ENCODE results near the gene ZIC2.

Gene ZIC2

DNA sequence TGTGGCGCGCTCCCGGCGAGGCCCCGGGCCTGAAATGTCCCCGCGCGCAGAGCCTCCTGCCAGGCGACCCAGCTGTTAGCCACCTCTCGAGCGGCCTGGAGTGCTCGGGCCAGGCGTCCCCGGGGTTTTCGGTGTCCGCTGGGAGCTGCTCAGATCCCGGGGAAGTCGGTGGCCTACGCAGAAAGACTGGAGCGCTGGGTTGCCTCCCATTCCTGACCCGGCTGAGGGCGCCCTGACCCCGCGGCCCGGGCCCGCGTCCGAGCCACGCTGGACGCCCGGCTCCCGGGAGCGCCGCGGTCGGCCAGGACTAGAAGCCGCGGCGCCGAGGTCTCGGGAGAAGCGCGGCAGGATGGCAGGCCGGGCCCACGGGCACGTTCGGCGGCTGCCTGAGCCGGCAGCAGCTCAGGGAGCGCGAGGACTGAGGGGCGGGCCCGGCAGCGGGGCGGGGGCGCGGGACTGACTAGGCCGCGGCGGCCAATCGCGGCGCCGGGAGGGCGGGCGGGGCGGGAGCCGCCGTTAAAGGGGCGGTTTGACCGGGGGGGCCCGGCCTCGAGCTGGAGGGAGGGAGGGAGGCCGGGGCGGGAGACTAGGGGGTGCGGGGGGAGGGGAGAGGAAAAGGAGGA is 1.3 kb upstream of the ZIC2 start:
- H2AFZ ChIP-seq (ENCODE audit: low read depth, low read length) = no peak overlapping the region; the same call in 1 of the 2 replicates
- no peaks in the 10 kb centered on the region for H4K20me1 ChIP-seq (ENCODE audit: insufficient read depth, low read length)
- TF ChIP-seq EZH2phosphoT487 (IDR thresholded peaks at IDR 0.05; ENCODE audit: low read depth) = no peak
- TF ChIP-seq, protein P1, sequence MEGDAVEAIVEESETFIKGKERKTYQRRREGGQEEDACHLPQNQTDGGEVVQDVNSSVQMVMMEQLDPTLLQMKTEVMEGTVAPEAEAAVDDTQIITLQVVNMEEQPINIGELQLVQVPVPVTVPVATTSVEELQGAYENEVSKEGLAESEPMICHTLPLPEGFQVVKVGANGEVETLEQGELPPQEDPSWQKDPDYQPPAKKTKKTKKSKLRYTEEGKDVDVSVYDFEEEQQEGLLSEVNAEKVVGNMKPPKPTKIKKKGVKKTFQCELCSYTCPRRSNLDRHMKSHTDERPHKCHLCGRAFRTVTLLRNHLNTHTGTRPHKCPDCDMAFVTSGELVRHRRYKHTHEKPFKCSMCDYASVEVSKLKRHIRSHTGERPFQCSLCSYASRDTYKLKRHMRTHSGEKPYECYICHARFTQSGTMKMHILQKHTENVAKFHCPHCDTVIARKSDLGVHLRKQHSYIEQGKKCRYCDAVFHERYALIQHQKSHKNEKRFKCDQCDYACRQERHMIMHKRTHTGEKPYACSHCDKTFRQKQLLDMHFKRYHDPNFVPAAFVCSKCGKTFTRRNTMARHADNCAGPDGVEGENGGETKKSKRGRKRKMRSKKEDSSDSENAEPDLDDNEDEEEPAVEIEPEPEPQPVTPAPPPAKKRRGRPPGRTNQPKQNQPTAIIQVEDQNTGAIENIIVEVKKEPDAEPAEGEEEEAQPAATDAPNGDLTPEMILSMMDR (IDR thresholded peaks at IDR 0.05; ENCODE audit: low read depth, low read length) = no peak
- peak overlapping the region; percentile 92 for H3K4me3 ChIP-seq (ENCODE audit: low read length)
- peak overlapping the region; percentile 72 for H3K4me2 ChIP-seq (ENCODE audit: low read length)
- peak overlapping the region; percentile 71; the same call in 1 of the 2 replicates for H3K9ac ChIP-seq (ENCODE audit: low read length)
- H3K79me2 ChIP-seq (ENCODE audit: low read length) = peaks cover 19% of the 10 kb centered on the region
- no peaks in the 10 kb centered on the region for H3K36me3 ChIP-seq (replicated peaks; ENCODE audit: low read depth, low read length)
- H3K27me3 ChIP-seq (ENCODE audit: low read depth, low read length) = 0 out of 2 replicates have a peak, but pooled peaks cover 4% of the 10 kb centered on the region
- no peak overlapping the region for H3K27ac ChIP-seq (ENCODE audit: low read length)
- 0 out of 2 replicates have a peak, but pooled peaks cover 4% of the 10 kb centered on the region for H3K4me1 ChIP-seq (ENCODE audit: low read length)
- H3K9me3 ChIP-seq (ENCODE audit: insufficient read depth, low read length) = no peaks in the 10 kb centered on the region

DNA sequence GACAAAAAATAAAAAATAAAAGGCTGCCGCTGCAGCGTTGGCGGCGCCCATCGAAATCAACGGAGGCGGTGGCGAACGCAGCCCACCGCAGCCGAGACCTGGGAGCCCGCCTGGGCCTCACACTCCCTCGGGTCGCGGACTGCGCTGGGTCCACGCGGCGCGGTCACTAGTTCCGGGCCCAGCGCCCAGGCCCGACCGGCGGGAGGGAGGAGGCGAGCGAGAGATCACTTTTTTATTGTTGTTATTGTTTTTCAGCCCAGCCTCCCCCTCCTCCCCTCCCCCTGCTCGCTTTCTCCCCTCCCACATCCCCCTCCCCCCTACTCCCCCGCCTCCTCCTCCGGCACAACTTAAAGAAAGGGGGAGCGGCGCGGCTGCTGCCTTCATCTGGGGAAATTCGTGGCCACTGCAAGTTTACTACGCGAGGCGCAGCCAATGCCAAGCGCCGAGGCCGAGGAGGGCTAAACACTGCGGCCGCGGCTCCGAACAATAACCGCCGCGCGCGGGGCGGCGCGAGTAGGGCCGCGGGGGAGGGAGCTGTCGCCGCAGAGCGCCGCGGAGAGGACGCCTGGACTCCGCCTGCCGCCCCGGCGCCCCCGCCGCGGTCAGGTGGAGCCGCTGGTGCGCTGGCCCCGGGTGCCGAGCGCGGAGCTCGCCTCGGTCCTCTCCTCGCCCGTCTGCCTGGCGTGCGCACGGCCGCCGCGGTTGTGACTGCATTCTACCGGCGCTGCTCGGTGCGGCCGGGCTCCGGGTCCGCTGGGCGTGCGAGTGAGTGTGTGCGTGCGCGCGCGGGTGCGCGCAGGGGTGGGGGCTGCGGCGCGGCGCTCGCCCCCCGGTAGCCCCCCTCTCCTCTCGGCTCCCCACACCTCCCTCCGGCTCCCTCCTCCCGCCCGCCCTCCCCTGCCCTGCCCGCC is 505 bp upstream of the ZIC2 start:
- Histone ChIP-seq H3K27ac (ENCODE audit: low read length) (peak overlapping the region; percentile 64), H3K4me2 (ENCODE audit: low read length) (peak overlapping the region; percentile 54), H3K27me3 (ENCODE audit: low read depth, low read length) (0 out of 2 replicates have a peak, but pooled peaks cover 4% of the 10 kb centered on the region)

DNA sequence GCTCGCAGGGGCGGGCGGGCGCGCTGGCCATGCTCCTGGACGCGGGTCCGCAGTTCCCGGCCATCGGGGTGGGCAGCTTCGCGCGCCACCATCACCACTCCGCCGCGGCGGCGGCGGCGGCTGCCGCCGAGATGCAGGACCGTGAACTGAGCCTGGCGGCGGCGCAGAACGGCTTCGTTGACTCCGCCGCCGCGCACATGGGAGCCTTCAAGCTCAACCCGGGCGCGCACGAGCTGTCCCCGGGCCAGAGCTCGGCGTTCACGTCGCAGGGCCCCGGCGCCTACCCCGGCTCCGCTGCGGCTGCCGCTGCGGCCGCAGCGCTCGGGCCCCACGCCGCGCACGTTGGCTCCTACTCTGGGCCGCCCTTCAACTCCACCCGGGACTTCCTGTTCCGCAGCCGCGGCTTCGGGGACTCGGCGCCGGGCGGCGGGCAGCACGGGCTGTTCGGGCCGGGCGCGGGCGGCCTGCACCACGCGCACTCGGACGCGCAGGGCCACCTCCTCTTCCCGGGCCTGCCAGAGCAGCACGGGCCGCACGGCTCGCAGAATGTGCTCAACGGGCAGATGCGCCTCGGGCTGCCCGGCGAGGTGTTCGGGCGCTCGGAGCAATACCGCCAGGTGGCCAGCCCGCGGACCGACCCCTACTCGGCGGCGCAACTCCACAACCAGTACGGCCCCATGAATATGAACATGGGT is 599 bp downstream of the ZIC2 start:
- H3K9me3 ChIP-seq (ENCODE audit: insufficient read depth, low read length) = no peaks in the 10 kb centered on the region
- TF ChIP-seq EZH2phosphoT487 (IDR thresholded peaks at IDR 0.05; ENCODE audit: low read depth) = no peak
- TF ChIP-seq, protein P1 (IDR thresholded peaks at IDR 0.05; ENCODE audit: low read depth, low read length) = no peak
- H3K4me2 ChIP-seq (ENCODE audit: low read length) = peak overlapping the region; percentile 57
- peaks cover 19% of the 10 kb centered on the region for H3K79me2 ChIP-seq (ENCODE audit: low read length)
- H4K20me1 ChIP-seq (ENCODE audit: insufficient read depth, low read length) = no peaks in the 10 kb centered on the region
- H3K4me3 ChIP-seq (ENCODE audit: low read length) = peak overlapping the region; percentile 92
- no peak overlapping the region for H2AFZ ChIP-seq (ENCODE audit: low read depth, low read length)
- H3K36me3 ChIP-seq (replicated peaks; ENCODE audit: low read depth, low read length) = no peaks in the 10 kb centered on the region
- H3K27me3 ChIP-seq (ENCODE audit: low read depth, low read length) = 0 out of 2 replicates have a peak, but pooled peaks cover 4% of the 10 kb centered on the region
- H3K27ac ChIP-seq (ENCODE audit: low read length) = 0 out of 2 replicates have a peak overlapping the region, but pooled peaks have one; percentile 12
- H3K4me1 ChIP-seq (ENCODE audit: low read length) = peaks cover 7% of the 10 kb centered on the region; the same call in 1 of the 2 replicates
- peak overlapping the region; percentile 62 for H3K9ac ChIP-seq (ENCODE audit: low read length)

More for the DNA sequence above, 505 bp upstream of the ZIC2 start:
- Histone ChIP-seq H3K79me2 (ENCODE audit: low read length) (peaks cover 19% of the 10 kb centered on the region), H2AFZ (ENCODE audit: low read depth, low read length) (peak overlapping the region; percentile 35; the same call in 1 of the 2 replicates), H3K9me3 (ENCODE audit: insufficient read depth, low read length) (no peaks in the 10 kb centered on the region), H4K20me1 (ENCODE audit: insufficient read depth, low read length) (no peaks in the 10 kb centered on the region), H3K9ac (ENCODE audit: low read length) (peak overlapping the region; percentile 71), H3K4me3 (ENCODE audit: low read length) (peak overlapping the region; percentile 92), H3K4me1 (ENCODE audit: low read length) (0 out of 2 replicates have a peak, but pooled peaks cover 4% of the 10 kb centered on the region), H3K36me3 (replicated peaks; ENCODE audit: low read depth, low read length) (no peaks in the 10 kb centered on the region)
- TF ChIP-seq EZH2phosphoT487 (IDR thresholded peaks at IDR 0.05; ENCODE audit: low read depth) = no peak
- TF ChIP-seq, protein P1 (IDR thresholded peaks at IDR 0.05; ENCODE audit: low read depth, low read length) = no peak

Data from OCI-LY3 (cell line).